GM19328 (cell line): ENCODE measurements around the gene HACD2.
"Not testable (repeated sequence)": the region's sequence is repeated elsewhere in the genome, so short reads cannot be mapped to it uniquely, and the experiment has no call there.

ENCODE experiments used
- ATAC-seq: cut with Tn5 transposase; IDR thresholded peaks from one replicate; pipeline ENCODE4 v1.9.1; 2021; ENCODE audit warnings: mild to moderate bottlenecking, moderate library complexity; ENCODE audit not compliant: unreplicated experiment

Gene HACD2

GRCh38 chr3:123527046-123527445 is 57.8 kb downstream of the HACD2 start:
- no peak for ATAC-seq

GRCh38 chr3:123526474-123526873 is 58.4 kb downstream of the HACD2 start:
- no peak for ATAC-seq

- ATAC-seq, result no peak
These were observed 59.4 kb downstream of the HACD2 start for GRCh38 chr3:123525433-123525832.

DNA sequence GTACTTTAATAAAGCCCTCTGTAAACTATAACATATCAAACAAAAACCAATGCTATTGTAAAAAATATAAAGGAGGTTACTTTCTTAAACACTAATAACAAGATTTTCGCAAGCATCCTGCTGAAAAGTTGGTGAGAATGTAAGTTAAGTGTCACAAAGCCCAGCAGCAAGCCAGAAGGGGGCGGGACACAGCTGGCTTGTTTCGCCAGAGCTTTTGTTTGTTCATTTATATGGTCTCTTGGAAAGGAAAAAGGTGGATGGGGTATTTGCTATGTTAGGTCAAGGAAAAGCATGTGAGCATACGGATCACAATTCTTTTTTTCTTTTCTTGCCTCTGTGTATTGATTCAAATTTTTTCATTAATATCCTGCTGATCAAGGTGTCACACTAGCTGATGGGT is 59.9 kb downstream of the HACD2 start:
- no peak for ATAC-seq

DNA sequence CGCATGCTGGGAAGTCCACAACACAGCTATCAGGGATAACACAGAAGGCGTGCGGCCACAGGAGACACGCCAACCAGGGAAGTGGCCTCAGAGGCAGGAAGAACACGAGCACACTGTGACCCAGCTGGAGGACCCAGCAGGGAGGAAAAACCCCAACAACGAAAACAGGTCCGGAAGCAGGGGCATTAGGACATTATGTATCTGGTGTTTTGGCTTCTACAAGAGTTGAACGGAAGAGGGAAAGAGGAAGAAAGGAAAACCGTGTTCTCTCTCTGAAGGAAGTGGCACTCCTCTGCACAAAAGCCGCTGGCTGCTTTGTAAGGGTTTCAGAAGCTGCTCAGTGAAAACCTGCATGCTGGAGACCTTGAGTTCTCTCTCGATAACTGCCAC is 61.8 kb downstream of the HACD2 start:
- ATAC-seq, result no peak

DNA sequence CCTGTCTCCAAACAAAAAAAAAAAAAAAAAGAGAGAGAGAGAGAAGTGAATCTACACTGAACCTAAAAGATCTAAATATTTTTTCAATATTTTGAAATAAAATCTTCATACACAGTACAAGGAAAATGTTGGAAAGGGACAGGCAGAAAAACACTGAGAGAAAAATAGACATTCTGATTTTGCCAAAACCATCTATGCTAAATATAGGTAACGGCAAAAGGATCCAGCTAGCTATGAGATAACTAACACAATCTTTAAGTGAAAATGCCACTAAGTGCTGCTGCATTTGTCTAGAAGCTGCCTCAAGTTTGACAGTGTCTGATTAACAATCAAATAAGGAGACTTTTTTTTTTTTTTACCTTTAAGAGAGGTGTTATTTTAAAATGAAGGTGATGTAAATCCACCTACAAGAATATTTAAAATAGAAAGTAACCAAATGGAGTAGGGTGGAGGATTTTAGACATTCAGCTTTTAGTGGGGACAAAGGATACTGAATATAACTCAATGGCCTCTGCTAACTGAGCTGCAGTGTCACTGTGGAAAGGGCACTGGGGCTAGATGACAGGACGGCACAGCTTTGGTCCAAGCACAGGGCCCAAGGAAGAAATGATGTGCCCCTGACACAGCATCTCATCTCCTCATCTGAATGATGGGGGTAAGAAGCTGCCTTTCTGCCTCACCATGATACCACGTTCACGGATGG is 62.4 kb downstream of the HACD2 start:
- ATAC-seq, result no peak

GRCh38 chr3:123521179-123521969 is 63.5 kb downstream of the HACD2 start:
- ATAC-seq, result no peak

DNA sequence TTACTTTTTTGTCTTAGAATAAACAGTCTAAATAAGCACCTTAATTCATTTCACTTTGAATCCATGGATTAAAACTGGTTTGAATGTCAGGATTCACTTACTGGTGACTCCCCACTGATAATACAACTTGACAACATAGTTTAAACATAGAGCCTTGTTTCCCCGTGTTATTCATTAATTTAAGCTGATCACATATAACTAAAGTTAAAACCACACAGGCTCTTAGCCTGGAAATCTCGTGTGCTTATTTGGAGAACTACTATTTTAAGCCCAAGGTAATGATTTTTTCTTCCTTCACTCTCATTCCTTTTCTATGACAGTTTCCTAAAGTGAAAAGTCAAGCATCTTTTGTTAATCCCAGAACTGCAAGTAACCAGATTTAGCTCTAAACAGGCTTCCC is 64.2 kb downstream of the HACD2 start:
- ATAC-seq, result no peak

DNA sequence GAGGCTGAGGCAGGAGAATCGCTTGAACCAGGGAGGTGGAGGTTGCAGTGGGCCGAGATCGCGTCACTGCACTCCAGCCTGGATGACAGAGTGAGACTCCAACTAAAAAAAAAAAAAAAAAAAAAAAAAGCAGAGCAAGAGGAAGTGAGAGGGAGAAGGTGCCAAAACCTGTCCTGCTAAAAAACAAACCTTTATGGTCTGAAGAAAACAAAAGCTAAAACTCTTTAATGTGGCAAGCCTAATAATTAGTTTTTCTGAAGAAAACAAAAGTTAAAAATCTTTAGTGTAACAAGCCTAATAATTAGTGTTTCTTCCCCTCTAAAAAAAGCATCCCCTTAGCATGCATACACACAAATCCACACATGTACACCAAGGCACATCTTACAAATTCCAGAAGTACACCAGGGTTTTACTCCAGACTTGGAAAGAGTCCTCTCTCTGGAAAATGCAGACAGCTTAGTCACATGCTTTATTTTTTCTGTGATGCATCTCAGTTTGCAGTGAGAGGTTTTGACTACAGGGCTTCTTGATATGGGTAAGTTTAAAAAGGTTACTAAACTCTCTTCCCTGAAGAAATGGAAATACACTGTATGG is 65.9 kb downstream of the HACD2 start:
- no peak for ATAC-seq

GRCh38 chr3:123511726-123512125 is 73.1 kb downstream of the HACD2 start:
- ATAC-seq, result no peak

GRCh38 chr3:123511084-123511483 is 73.8 kb downstream of the HACD2 start:
- ATAC-seq, result no peak

DNA sequence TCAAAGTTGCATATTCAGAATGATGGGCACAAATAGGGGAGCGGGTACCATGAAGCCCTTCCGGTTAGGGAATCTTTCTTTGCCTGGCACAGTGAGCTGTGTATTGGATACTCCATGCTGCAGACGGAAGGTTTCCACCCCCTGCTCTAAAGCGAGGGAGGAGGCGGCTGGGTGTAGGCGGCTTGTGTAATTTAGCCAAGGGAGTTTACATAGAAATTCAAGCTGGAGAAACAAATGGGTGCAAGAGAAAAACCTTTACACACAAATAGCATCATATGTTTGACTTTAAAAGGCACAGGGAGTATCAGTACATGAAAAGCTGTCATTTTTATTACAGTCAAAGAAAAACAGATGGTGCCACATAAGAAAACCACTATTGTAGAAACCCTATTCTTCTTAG is 76.7 kb downstream of the HACD2 start:
- ATAC-seq, result no peak

- ATAC-seq, result no peak
These were observed 79.0 kb downstream of the HACD2 start for GRCh38 chr3:123505820-123506219.

DNA sequence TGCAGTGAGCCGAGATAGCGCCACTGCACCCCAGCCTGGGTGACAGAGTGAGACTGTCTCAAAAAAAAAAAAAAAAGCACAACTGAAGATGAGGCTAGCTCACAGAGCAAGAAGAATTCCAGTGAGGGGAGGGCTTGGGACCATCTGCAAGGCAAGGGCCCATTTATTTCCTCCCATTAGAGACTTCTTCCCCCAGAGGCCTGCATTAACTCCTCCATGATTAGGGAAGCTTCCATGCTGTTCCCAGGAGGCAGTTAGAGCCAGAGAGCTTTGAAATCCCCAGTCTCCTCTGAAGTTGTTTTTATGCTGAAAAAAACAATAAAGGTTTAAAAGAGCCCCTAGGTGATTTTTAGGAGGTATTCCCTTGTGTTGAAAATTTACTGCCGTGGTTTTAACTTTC is 81.7 kb downstream of the HACD2 start:
- ATAC-seq, result no peak

DNA sequence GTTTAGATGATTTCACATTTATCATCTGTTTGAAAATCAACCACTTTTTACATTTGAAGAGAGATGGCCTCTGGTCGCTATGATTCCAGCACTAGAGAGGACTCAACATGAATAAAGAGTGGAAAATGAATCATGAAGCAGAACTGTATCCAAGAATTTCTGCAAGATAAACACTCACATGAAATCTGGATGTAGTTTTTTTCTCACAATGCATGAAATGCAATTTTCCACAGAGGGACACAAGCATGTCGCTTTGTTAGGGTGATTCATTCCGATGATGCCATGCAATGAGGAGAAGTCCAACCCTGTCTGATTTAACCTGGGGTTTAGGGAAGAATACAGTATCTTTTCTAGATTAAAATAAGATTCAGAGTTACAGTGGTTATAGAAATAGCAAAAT is 85.5 kb downstream of the HACD2 start:
- no peak for ATAC-seq

DNA sequence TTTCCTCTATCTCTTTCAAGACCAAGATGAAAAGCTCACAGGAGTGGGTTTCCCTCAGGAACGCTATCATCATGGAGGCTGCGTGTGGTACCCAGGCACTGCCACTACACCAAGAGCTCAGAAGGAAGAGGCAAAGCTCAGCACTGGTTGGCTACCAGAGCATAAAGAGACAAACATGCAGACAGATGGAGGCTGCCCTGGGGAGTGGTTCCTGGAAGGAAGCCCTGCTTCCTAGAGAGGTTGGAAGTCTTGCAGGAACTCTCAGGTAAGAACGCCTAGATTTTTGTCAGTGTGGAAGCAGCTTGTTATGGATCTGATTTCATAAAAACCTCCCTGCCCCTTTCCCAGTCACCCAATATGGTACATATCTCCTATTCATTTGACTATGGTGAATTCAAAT is 86.1 kb downstream of the HACD2 start:
- no peak for ATAC-seq

GRCh38 chr3:123493912-123494311 is 90.9 kb downstream of the HACD2 start:
- no peak for ATAC-seq

- ATAC-seq, result no peak
These were observed 92.8 kb downstream of the HACD2 start for GRCh38 chr3:123491966-123492587.

DNA sequence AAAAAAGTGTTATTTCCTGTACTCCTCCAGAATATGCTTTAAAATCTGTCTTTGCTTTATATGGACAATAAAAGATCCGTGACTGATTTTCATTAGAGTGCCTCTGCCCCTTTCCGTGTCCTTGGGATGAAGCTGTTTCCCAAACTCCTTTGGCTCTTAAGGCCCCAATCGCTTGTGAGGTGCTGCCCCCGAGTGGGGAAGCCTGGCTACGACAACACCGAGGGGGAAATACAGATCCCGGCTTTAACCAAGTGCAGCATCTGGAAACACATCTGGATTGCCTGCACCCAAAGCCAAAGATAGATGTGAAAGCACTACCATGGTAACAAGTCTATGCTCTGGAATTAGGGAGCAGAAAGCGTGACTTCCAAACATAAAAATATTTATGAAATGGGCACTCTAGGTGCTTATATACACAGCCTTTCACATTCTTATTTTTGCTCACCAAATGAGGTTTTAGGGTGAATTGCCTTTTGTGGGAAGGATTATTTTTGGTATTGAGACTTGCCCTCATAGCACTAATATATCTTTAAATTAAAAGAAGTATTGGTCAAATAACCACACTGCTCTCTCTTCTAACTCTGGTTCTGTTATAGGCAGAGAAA is 95.4 kb downstream of the HACD2 start:
- ATAC-seq, result no peak

DNA sequence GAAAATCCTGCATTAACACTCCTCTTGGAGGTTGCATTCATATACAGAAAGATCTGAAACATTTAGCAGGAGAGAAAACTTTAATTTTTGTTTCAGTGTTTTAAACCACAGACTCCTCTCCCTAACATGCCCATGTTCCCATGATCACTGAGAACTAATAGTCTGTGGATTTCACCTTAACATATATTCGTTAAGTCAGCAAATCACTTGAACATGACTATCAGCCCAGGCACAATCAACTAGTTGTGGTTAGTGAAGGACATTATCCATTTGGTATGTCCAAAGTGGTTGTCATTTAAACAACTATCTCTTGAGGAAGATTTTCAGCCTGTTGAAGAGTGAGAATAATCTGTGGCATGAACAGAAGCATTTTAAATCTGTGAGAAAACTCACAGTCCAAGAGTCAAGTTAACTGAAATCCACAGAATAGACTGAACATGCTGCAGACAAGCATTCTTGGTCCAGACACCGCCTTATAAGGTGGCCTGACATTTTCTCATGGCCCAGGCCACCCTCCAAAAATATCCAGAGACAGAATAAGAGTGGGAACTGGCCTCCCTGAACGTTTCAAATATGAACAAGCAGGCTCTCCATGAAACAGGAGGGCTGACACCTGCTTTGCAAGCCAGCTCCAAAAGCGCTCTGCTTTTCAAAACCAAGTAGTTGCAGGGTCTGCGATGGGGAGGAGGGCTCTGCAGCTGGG is 96.1 kb downstream of the HACD2 start:
- no peak for ATAC-seq

DNA sequence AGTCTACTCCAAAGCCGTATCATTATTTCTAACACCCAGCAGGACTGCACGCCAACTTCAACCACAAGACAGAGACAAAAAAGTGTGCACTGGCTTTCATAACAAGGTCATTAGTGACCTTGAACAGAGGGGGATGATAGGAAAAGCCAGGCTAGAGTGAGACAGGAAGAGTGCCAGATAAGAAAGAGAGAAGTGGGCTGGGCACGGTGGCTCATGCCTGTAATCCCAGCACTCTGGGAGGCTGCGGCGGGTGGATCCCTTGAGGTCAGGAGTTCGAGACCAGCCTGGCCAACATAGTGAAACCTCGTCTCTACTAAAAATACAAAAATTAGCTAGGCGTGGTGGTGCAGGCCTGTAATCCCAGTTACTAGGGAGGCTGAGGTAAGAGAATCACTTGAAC is 97.8 kb downstream of the HACD2 start:
- not testable (repeated sequence) for ATAC-seq
